ENCODE data around the gene FBXO48. TPM values are rescaled to one million over a fixed set of nuclear protein-coding genes. Genes with fewer than 3 reads are reported as not detected.
A peak's percentile ranks its signal among the peaks of the same experiment; 100 is the strongest.

FBXO48 gene
- polyA plus RNA-seq, 1 donor from 2014 or later, result 0.44 TPM

DNA sequence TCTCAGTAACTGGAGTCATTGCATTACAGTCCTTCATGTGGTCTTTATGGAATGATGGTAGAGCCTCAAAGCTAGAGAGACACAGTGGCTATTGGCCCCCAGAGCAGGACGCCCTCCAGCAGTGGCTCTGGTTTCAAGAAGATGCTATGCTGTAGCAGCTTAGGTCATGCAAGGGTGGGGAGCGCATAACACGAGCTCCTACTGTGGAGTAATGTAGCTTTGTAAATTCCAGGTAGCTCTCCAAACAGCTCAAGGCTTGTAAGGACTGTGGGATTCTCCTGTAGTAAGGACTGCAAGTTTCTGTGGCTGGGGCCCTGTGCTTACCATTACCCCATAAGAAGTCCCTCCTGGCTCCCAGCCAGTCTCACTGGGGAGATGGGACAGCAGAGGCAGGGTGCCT is 15.9 kb upstream of the FBXO48 start:
- Mint-ChIP-seq H3K27ac (no peak overlapping the region), H3K4me3 (no peak overlapping the region), H3K27me3 (no peaks in the 10 kb centered on the region), H3K9me3 (no peaks in the 10 kb centered on the region), H3K36me3 (peaks cover 5% of the 10 kb centered on the region), H3K4me1 (peaks cover 2 to 9% (median 3%) of the 10 kb centered on the region in 3 donors)

DNA sequence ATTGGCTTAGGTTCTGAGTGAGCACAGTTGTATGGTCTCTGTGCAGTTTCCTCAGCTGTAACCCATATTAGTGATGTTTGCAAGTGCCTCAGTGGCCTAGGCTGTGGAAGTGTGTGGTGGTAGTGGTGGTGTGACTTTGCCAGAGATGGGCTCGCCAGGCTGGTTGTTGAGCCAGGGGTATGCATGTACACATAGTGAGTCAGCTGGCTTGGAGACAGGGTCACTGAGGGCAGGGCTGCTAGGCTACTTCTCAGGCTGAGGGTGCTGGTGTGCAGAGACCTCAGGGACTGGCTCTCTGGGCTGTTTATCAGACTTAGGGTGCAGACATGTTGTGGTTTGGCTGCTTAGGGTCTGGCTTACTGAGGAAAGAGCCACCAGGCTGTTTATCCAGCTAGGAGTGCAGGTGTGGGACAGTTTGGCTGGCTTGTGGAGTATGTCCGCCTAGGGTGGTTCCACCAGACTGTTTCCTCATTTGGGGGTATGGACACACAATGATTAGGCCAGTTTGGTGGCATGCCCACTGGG is 15.3 kb upstream of the FBXO48 start:
- Mint-ChIP-seq H3K4me1 (peaks cover 0 to 4% (median 1%) of the 10 kb centered on the region in 3 donors), H3K4me3 (no peak overlapping the region), H3K27me3 (no peaks in the 10 kb centered on the region), H3K9me3 (no peaks in the 10 kb centered on the region), H3K27ac (no peak overlapping the region), H3K36me3 (peaks cover 5% of the 10 kb centered on the region)

DNA sequence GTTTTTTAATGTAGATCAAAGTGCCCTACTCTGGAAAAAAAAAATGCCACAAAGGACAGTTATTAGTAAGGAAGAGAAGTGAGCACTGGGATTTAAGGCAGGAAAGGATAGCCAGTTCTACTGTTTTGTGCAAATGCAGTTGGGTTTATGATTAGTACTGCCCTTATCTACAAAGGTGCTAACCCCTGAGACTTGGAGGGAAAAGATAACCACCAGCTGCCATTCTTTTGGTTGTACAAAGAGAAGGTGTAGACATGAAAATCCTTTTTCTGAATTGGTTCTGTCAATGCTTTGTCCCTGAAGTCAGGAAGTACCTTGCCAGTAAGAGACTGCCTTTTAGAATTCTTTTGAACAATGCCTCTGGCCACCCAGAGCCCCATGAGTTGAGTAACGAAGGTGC is 11.6 kb upstream of the FBXO48 start:
- Mint-ChIP-seq H3K27me3 (no peaks in the 10 kb centered on the region), H3K36me3 (peaks cover 5% of the 10 kb centered on the region), H3K9me3 (no peaks in the 10 kb centered on the region), H3K4me1 (peaks cover 0 to 4% (median 1%) of the 10 kb centered on the region in 3 donors), H3K27ac (peak overlapping the region in 1 of 3 donors; percentile 32), H3K4me3 (no peak overlapping the region)

DNA sequence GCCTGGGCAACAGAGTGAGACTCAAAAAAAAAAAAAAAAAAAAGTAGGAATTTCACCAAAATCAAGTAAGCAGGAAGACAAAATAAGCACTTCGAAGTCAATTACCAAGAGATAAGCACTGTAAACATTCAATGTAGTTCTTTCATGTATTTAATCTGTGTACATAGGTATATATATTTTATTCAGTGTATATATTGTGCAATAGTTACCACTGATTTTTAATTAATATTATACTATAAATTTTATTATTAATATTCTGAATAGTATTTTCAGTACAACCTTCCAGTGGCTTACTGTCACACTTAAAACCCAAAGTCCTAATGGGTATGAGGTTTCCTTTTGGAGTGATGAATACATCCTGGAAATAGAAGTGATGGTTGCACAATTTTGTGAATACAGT is 9.4 kb upstream of the FBXO48 start:
- Mint-ChIP-seq H3K36me3 (peaks cover 5% of the 10 kb centered on the region), H3K4me1 (peaks cover 0 to 4% (median 1%) of the 10 kb centered on the region in 3 donors), H3K9me3 (no peaks in the 10 kb centered on the region), H3K27ac (no peak overlapping the region), H3K27me3 (no peaks in the 10 kb centered on the region), H3K4me3 (no peak overlapping the region)

DNA sequence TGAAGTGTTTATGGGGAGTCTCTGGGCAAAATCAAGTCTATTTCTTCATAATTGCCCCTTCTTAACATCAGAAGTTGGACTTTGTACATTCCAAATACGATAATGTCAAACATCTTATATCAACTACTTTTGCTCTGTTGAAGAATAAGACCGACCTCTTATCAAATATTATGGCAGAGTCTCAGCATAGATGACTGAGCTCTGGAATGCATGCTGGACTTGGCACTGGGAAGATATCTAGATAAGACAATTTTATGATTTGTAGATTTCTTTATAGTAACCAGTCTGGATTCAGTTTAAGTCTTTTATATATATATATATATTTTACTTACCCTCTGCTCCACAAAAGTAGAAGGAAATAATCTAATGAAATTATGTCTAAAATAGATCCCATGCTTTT is 8.5 kb upstream of the FBXO48 start:
- Mint-ChIP-seq H3K4me1 (peaks cover 0 to 1% (median 0%) of the 10 kb centered on the region in 3 donors), H3K27me3 (no peaks in the 10 kb centered on the region), H3K4me3 (no peak overlapping the region), H3K27ac (no peak overlapping the region), H3K36me3 (peaks cover 5% of the 10 kb centered on the region), H3K9me3 (no peaks in the 10 kb centered on the region)

DNA sequence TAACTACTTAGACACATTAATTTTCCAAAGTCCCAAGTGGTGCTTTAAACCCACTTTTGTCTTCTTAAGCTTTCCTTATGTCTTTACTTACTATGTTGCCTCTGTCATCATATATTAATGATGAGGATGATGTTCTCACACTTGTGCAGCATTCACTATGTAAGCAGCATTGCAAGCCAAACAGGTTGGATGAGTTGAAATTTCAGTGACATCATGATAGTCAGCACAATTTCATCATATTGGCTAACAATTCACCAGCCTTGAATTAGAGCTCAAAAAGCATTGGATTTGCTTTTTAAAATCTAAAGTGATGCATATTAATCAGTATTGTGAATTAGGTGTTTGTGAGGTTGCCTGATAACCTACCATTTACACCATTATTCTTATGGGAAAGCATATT is 8.0 kb upstream of the FBXO48 start:
- H3K4me3 Mint-ChIP-seq, result no peak overlapping the region
- peaks cover 5% of the 10 kb centered on the region for H3K36me3 Mint-ChIP-seq
- no peaks in the 10 kb centered on the region for H3K9me3 Mint-ChIP-seq
- H3K27me3 Mint-ChIP-seq, result no peaks in the 10 kb centered on the region
- peaks cover 0 to 1% (median 0%) of the 10 kb centered on the region in 3 donors for H3K4me1 Mint-ChIP-seq
- no peak overlapping the region for H3K27ac Mint-ChIP-seq

GRCh38 chr2:68472796-68473414 is 5.8 kb upstream of the FBXO48 start:
- peaks cover 0 to 6% (median 4%) of the 10 kb centered on the region in 3 donors for H3K4me1 Mint-ChIP-seq
- H3K4me3 Mint-ChIP-seq, result no peak overlapping the region
- no peaks in the 10 kb centered on the region for H3K36me3 Mint-ChIP-seq
- no peaks in the 10 kb centered on the region for H3K9me3 Mint-ChIP-seq
- H3K27me3 Mint-ChIP-seq, result no peaks in the 10 kb centered on the region
- no peak overlapping the region for H3K27ac Mint-ChIP-seq

DNA sequence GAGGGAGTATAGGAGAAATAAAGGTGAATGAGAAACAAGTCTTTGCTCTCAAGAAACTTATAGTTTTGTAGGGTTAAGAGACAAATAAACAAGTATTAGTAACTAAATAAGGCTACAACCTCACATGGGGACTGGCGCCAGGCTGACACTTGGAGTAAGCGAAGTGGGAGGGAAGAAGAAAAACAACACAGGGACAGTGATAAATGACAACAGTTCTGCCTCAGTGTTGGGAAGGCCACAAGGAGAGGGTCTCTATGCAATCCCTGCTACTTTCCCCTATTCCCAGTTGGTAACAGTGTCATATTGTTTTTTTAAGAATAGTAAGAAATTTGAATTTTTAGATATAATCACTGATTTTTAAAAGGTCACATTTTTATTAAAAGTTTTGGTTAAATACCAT is 4.3 kb upstream of the FBXO48 start:
- Mint-ChIP-seq H3K4me3 (peak overlapping the region in 1 of 4 donors; percentile 59), H3K9me3 (no peaks in the 10 kb centered on the region), H3K36me3 (no peaks in the 10 kb centered on the region), H3K27me3 (no peaks in the 10 kb centered on the region), H3K27ac (no peak overlapping the region), H3K4me1 (peaks cover 6 to 15% (median 10%) of the 10 kb centered on the region in 3 donors)

- Mint-ChIP-seq H3K27ac (no peak overlapping the region), H3K27me3 (no peaks in the 10 kb centered on the region), H3K4me3 (peak overlapping the region in 1 of 4 donors; percentile 25), H3K9me3 (no peaks in the 10 kb centered on the region), H3K36me3 (no peaks in the 10 kb centered on the region), H3K4me1 (peaks cover 15 to 23% (median 16%) of the 10 kb centered on the region in 3 donors)
Observed at GRCh38 chr2:68469935-68470334, 2.8 kb upstream of the FBXO48 start.

DNA sequence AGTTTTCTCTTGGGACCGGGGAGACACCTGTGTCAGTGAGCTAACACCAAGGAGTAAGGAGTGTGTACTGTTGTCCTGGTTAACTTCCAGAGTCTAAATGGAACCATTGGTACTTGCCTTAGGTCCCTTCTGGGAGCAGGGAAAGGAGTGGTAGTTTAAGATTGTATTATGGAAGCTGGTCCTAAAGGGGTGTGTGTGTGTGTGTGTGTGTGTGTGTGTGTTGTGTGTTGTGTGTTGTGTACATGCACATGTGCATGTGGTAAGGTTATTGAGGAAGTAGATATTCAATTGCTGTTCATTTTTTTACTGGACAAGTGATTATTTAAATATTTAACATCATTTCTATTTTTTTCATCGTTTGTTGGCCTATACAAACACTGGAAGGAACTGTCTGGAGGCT is 1.7 kb upstream of the FBXO48 start:
- H3K9me3 Mint-ChIP-seq, result no peaks in the 10 kb centered on the region
- H3K27ac Mint-ChIP-seq, result no peak overlapping the region
- no peaks in the 10 kb centered on the region for H3K27me3 Mint-ChIP-seq
- H3K4me1 Mint-ChIP-seq, result peaks cover 16 to 23% (median 21%) of the 10 kb centered on the region in 3 donors
- H3K36me3 Mint-ChIP-seq, result no peaks in the 10 kb centered on the region
- H3K4me3 Mint-ChIP-seq, result peak overlapping the region in 3 of 4 donors; percentile 34 to 96 (median 92)

- peaks cover 16 to 23% (median 22%) of the 10 kb centered on the region in 3 donors for H3K4me1 Mint-ChIP-seq
- H3K4me3 Mint-ChIP-seq, result peak overlapping the region; percentile 92 to 98 (median 97)
- no peaks in the 10 kb centered on the region for H3K36me3 Mint-ChIP-seq
- peak overlapping the region; percentile 27 to 98 (median 87) for H3K27ac Mint-ChIP-seq
- no peaks in the 10 kb centered on the region for H3K9me3 Mint-ChIP-seq
- H3K27me3 Mint-ChIP-seq, result no peaks in the 10 kb centered on the region
Observed at GRCh38 chr2:68466778-68467076, 367 bp downstream of the FBXO48 start.

GRCh38 chr2:68466361-68466777 is 725 bp downstream of the FBXO48 start:
- no peaks in the 10 kb centered on the region for H3K27me3 Mint-ChIP-seq

DNA sequence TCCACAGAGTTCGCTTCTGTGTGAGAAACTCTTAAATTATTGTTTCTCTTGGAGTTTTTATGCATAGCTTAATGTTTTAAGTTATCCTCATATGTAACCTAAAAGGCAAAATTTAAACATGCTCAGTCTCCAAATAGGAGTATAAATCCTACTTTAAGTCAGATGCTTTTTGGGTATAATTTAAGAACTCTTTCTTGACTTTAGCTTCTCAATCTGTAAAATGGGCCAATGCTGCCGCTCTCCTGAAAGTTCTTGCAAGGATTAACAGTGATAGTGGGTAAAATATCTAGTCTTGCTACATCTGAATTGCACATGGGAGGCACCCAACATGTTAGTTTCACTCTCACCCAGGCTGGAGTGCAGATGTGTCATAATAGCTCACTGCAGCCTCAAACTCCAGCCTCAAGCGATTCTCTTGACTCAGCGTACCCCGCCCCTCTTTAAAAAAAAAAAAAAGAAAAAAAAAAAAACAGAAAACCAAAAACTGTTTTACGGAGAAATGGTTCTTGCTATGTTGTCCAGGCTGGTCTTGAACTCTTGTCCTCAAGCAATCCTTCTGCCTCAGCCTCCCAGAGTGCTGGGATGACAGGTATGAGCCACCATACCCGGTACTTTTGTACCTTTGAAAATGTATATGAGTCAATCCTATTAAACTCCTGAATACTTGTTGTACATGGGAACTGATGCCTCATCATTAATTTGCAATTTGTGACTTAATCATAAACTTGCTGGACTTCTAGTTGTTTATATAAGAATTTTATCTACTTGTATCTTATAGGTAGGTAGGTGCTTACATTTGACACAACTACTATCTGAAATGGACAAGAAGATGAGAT is 1.8 kb downstream of the FBXO48 start:
- H3K27me3 Mint-ChIP-seq, result no peaks in the 10 kb centered on the region
- H3K27ac Mint-ChIP-seq, result peak overlapping the region in 2 of 3 donors; percentile 75 to 87
- H3K4me3 Mint-ChIP-seq, result peak overlapping the region in 2 of 4 donors; percentile 92 to 98
- H3K36me3 Mint-ChIP-seq, result no peaks in the 10 kb centered on the region
- H3K4me1 Mint-ChIP-seq, result peaks cover 16 to 23% (median 22%) of the 10 kb centered on the region in 3 donors
- no peaks in the 10 kb centered on the region for H3K9me3 Mint-ChIP-seq

More at GRCh38 chr2:68466361-68466777, 725 bp downstream of the FBXO48 start:
- Mint-ChIP-seq H3K27ac (peak overlapping the region; percentile 27 to 91 (median 87)), H3K9me3 (no peaks in the 10 kb centered on the region), H3K36me3 (no peaks in the 10 kb centered on the region), H3K4me1 (peaks cover 16 to 23% (median 22%) of the 10 kb centered on the region in 3 donors), H3K4me3 (peak overlapping the region; percentile 92 to 98 (median 97))

GRCh38 chr2:68464651-68465050 is 2.4 kb downstream of the FBXO48 start:
- Mint-ChIP-seq H3K36me3 (no peaks in the 10 kb centered on the region), H3K9me3 (no peaks in the 10 kb centered on the region), H3K4me1 (peaks cover 16 to 23% (median 22%) of the 10 kb centered on the region in 3 donors), H3K27me3 (no peaks in the 10 kb centered on the region), H3K4me3 (peak overlapping the region in 2 of 4 donors; percentile 32 to 41), H3K27ac (no peak overlapping the region)

- Mint-ChIP-seq H3K36me3 (no peaks in the 10 kb centered on the region), H3K27ac (no peak overlapping the region), H3K4me1 (peaks cover 16 to 19% (median 18%) of the 10 kb centered on the region in 3 donors), H3K4me3 (no peak overlapping the region), H3K9me3 (no peaks in the 10 kb centered on the region), H3K27me3 (no peaks in the 10 kb centered on the region)
Observed at GRCh38 chr2:68463287-68463877, 3.7 kb downstream of the FBXO48 start.
